ENCODE measurements around the gene SIGLEC1.

DNA sequence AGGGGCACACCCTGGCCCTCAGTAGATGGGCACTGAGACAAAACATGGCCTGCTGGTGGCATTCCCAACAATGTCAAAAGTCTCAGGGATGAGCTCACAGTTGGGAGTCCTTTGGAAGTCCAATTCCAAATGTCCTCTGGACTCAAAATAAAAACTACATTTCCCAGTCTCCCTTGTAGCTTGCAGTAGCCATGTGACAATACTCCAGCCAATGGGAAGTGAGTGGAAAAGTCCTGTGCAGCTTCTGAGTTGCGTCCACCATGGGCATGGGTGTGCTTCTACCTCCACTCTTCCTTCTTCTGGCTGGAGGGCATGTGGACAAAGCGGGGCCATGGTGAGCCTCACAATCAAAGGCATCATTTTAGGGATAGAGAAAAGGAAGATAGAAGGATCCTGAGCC is 24.7 kb downstream of the SIGLEC1 start:
- TF ChIP-seq, protein P1, sequence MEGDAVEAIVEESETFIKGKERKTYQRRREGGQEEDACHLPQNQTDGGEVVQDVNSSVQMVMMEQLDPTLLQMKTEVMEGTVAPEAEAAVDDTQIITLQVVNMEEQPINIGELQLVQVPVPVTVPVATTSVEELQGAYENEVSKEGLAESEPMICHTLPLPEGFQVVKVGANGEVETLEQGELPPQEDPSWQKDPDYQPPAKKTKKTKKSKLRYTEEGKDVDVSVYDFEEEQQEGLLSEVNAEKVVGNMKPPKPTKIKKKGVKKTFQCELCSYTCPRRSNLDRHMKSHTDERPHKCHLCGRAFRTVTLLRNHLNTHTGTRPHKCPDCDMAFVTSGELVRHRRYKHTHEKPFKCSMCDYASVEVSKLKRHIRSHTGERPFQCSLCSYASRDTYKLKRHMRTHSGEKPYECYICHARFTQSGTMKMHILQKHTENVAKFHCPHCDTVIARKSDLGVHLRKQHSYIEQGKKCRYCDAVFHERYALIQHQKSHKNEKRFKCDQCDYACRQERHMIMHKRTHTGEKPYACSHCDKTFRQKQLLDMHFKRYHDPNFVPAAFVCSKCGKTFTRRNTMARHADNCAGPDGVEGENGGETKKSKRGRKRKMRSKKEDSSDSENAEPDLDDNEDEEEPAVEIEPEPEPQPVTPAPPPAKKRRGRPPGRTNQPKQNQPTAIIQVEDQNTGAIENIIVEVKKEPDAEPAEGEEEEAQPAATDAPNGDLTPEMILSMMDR (conservative IDR thresholded peaks at IDR 0.05; ENCODE audit: low read depth, low read length): no peak
- no peak for TF ChIP-seq EZH2 (IDR thresholded peaks at IDR 0.05; ENCODE audit: low read length, unreplicated experiment)
